Fibroblast of pulmonary artery (primary cell): Measurements from ENCODE around the gene COPRS.
A peak's percentile ranks its signal among the peaks of the same experiment; 100 is the strongest.

Experiments
- DNase-seq: peaks from one replicate; pipeline ENCODE4 v3.0.0-alpha.2; 2010; ENCODE audit warnings: low read depth
- H3K4me3 ChIP-seq: replicated peaks from 2 replicates; pipeline ENCODE4 v1.5.1; 2011; ENCODE audit warnings: low read depth, mild to moderate bottlenecking, control low read depth, low read length, moderate library complexity
- TF ChIP-seq, protein P1 (sequence below): IDR thresholded peaks from 2 replicates; pipeline ENCODE4 v1.5.1; 2011; ENCODE audit warnings: mild to moderate bottlenecking, control low read depth, low read length, inconsistent platforms; ENCODE audit errors: missing control alignments

The COPRS gene

GRCh38 chr17:31858642-31859486, at the start of gene COPRS:
Gene COPRS (minus strand): TSS chr17:31859244. CDS start chr17:31859199, 45 bp downstream.
- H3K4me3 ChIP-seq = peak within 1 kb of the TSS; percentile 75
- TF ChIP-seq, protein P1, sequence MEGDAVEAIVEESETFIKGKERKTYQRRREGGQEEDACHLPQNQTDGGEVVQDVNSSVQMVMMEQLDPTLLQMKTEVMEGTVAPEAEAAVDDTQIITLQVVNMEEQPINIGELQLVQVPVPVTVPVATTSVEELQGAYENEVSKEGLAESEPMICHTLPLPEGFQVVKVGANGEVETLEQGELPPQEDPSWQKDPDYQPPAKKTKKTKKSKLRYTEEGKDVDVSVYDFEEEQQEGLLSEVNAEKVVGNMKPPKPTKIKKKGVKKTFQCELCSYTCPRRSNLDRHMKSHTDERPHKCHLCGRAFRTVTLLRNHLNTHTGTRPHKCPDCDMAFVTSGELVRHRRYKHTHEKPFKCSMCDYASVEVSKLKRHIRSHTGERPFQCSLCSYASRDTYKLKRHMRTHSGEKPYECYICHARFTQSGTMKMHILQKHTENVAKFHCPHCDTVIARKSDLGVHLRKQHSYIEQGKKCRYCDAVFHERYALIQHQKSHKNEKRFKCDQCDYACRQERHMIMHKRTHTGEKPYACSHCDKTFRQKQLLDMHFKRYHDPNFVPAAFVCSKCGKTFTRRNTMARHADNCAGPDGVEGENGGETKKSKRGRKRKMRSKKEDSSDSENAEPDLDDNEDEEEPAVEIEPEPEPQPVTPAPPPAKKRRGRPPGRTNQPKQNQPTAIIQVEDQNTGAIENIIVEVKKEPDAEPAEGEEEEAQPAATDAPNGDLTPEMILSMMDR = no peak
- peak; percentile 88 for DNase-seq

DNA sequence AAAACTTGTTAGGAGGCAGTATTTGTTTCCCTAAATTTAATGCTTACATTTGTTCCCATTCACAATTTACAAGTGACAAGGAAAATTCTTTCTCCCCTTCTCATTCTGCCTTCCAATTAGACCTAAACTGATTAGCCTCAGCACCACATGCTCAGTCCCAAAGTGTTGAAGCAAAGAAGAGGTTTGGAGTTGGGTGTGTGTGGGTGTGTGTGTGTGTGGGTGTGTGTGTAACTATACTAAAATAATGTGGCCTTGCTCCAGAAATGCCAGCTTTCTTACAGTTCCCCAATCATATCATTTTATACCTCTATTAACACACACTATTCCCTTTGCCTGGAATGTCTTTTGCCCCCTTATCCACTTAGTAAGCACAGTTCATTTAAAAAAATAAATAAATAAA, 49.3 kb upstream of the COPRS start:
- TF ChIP-seq, protein P1 = no peak
- H3K4me3 ChIP-seq = no peak overlapping the region
- DNase-seq = no peak

GRCh38 chr17:31907342-31907962, 48.4 kb upstream of the COPRS start:
- no peak overlapping the region for H3K4me3 ChIP-seq
- peak; percentile 65 for DNase-seq
- TF ChIP-seq, protein P1 = no peak

- no peak overlapping the region for H3K4me3 ChIP-seq
- TF ChIP-seq, protein P1 = no peak
- no peak for DNase-seq
Observed at GRCh38 chr17:31903401-31903800, 44.4 kb upstream of the COPRS start.

- H3K4me3 ChIP-seq = no peak overlapping the region
- DNase-seq = no peak
- TF ChIP-seq, protein P1 = no peak
Observed at GRCh38 chr17:31902693-31903092, 43.6 kb upstream of the COPRS start.

- peak; percentile 30 for DNase-seq
- TF ChIP-seq, protein P1 = no peak
- peak overlapping the region; percentile 88 for H3K4me3 ChIP-seq
Observed at GRCh38 chr17:31900877-31901276, 41.8 kb upstream of the COPRS start.
